Measurements from ENCODE around the gene CNN3.

CNN3 gene

GRCh38 chr1:94926915-94927404 lies at the start of gene CNN3:
CNN3 (minus strand) TSS chr1:94927110; CDS start chr1:94926894, 216 bp downstream.
- DNase-seq, result peak; percentile 62 to 70

- DNase-seq, result no peak
These were observed 47.9 kb upstream of the CNN3 start for GRCh38 chr1:94974824-94975223.

GRCh38 chr1:94974241-94974640 lies 47.3 kb upstream of the CNN3 start:
- no peak for DNase-seq

GRCh38 chr1:94973309-94973922 lies 46.5 kb upstream of the CNN3 start:
- no peak for DNase-seq

- no peak for DNase-seq
These were observed 44.6 kb upstream of the CNN3 start for GRCh38 chr1:94971491-94971924.

GRCh38 chr1:94970783-94971182 lies 43.9 kb upstream of the CNN3 start:
- no peak for DNase-seq

GRCh38 chr1:94969137-94969536 lies 42.2 kb upstream of the CNN3 start:
- DNase-seq, result no peak

- no peak for DNase-seq
These were observed 39.1 kb upstream of the CNN3 start for GRCh38 chr1:94966033-94966432.

- DNase-seq, result no peak
These were observed 37.0 kb upstream of the CNN3 start for GRCh38 chr1:94963864-94964263.

- peak; percentile 16 to 35 for DNase-seq
These were observed 35.7 kb upstream of the CNN3 start for GRCh38 chr1:94962409-94963265.

GRCh38 chr1:94961988-94962387 lies 35.1 kb upstream of the CNN3 start:
- DNase-seq, result no peak

GRCh38 chr1:94961582-94961981 lies 34.7 kb upstream of the CNN3 start:
- DNase-seq, result no peak

- DNase-seq, result no peak
These were observed 31.2 kb upstream of the CNN3 start for GRCh38 chr1:94958081-94958480.

- no peak for DNase-seq
These were observed 29.1 kb upstream of the CNN3 start for GRCh38 chr1:94955767-94956632.

GRCh38 chr1:94954263-94955220 lies 27.6 kb upstream of the CNN3 start:
- DNase-seq, result no peak

- DNase-seq, result no peak
These were observed 26.8 kb upstream of the CNN3 start for GRCh38 chr1:94953746-94954145.

GRCh38 chr1:94953107-94953506 lies 26.2 kb upstream of the CNN3 start:
- DNase-seq, result no peak

- DNase-seq, result no peak
These were observed 25.6 kb upstream of the CNN3 start for GRCh38 chr1:94952539-94952938.

- DNase-seq, result no peak
These were observed 24.7 kb upstream of the CNN3 start for GRCh38 chr1:94951509-94952208.

GRCh38 chr1:94951046-94951445 lies 24.1 kb upstream of the CNN3 start:
- DNase-seq, result no peak
